HCT116 (cell line): ENCODE measurements around the gene MUC5B. TPM values are rescaled to one million over a fixed set of nuclear protein-coding genes. Genes with fewer than 3 reads are reported as not detected.

ENCODE experiments used
- ATAC-seq: fragments of 200-7000 bp; cut with Tn5 transposase; 2 replicates; pipeline ENCODE4 v1.9.1; 2020; ENCODE audit warnings: mild to moderate bottlenecking, moderate library complexity
- BruUV-seq: library from RNA; stranded (reverse); fragments of 400-500 nt; replicated peaks from 2 replicates; lab custom pipeline; 2021; lab: Mats Ljungman, UMichigan
- CTCF ChIA-PET: fragments of 300-600 bp; sonication (Branson Sonifier 250); formaldehyde crosslinking; loops from one replicate; lab custom pipeline; 2021; ENCODE audit warnings: antibody characterized with exemption; lab: Charles Lee
- POLR2A ChIA-PET: fragments of 300-600, 350-600 bp; sonication (Branson Sonifier 250); formaldehyde crosslinking; loops from one replicate; lab custom pipeline; 2021; ENCODE audit warnings: antibody characterized with exemption; lab: Charles Lee
- RAD21 ChIA-PET, 2 experiments: fragments of 300-600 bp; sonication (Branson Sonifier 250); formaldehyde crosslinking; loops; one replicate each; lab custom pipeline; 2023; ENCODE audit warnings: low total read pairs in 2 of 2; ENCODE audit not compliant: uncharacterized antibody in 2 of 2, unreplicated experiment in 2 of 2, low non-redundant PET in 1 of 2; lab: Charles Lee
- DNase-seq: peaks from one replicate; pipeline ENCODE4 v3.0.0-alpha.2; 2010; ENCODE audit warnings: low read depth, low spot score
- H2AFZ ChIP-seq: fragments of 200-600 bp; shearing (Covaris generic), sonication (generic); 2 replicates; pipeline ENCODE4 v1.6.1; 2017; ENCODE audit warnings: low read depth, mixed run types, mixed read lengths, antibody characterized with exemption, low read length; ENCODE audit not compliant: poor library complexity, severe bottlenecking
- H3K27ac ChIP-seq: 2 replicates; pipeline ENCODE4 v1.5.1; 2012; ENCODE audit warnings: low read depth, low read length
- H3K27me3 ChIP-seq: fragments of 200-600 bp; sonication (generic); 2 replicates; pipeline ENCODE4 v1.6.1; 2016; ENCODE audit warnings: mixed run types, low read length, mixed read lengths; ENCODE audit not compliant: insufficient read depth
- H3K36me3 ChIP-seq, 2 experiments: fragments of 200-500 bp in 1 of 2; fragments of 200-600 bp in 1 of 2; sonication (Bioruptor generic) in 1 of 2; sonication (generic) in 1 of 2; 2 replicates each; pipeline versions ENCODE4 v1.5.1 to v1.6.1; 2014 to 2016; ENCODE audit warnings: low read length in 2 of 2, inconsistent platforms in 1 of 2, mixed read lengths in 1 of 2, mixed run types in 1 of 2; ENCODE audit not compliant: insufficient read depth in 2 of 2, control insufficient read depth in 1 of 2
- H3K4me1 ChIP-seq, 2 experiments: fragments of 200-600 bp in 1 of 2; sonication (generic) in 1 of 2; 2 replicates each; pipeline versions ENCODE4 v1.5.1 to v1.6.1; 2012 to 2017; ENCODE audit warnings: low read length in 2 of 2, inconsistent platforms in 1 of 2, mild to moderate bottlenecking in 1 of 2, mixed read lengths in 1 of 2, mixed run types in 1 of 2, moderate library complexity in 1 of 2; ENCODE audit not compliant: insufficient read depth in 2 of 2, control insufficient read depth in 1 of 2
- H3K4me2 ChIP-seq: fragments of 200-600 bp; sonication (generic); 2 replicates; pipeline ENCODE4 v1.6.1; 2017; ENCODE audit warnings: mixed run types, low read length, mixed read lengths
- H3K4me3 ChIP-seq, 2 experiments: fragments of 200-600 bp in 1 of 2; sonication (generic) in 1 of 2; replicated peaks in 1 of 2; 2 replicates each; pipeline ENCODE4 v1.5.1; 2011 to 2016; ENCODE audit warnings: low read length in 2 of 2, control low read depth in 1 of 2, low read depth in 1 of 2, mild to moderate bottlenecking in 1 of 2, mixed read lengths in 1 of 2, mixed run types in 1 of 2
- H3K79me2 ChIP-seq: fragments of 200-600 bp; sonication (generic); 2 replicates; pipeline ENCODE4 v1.6.1; 2017; ENCODE audit warnings: mild to moderate bottlenecking, mixed run types, low read length, moderate library complexity, mixed read lengths; ENCODE audit not compliant: insufficient read depth
- H3K9ac ChIP-seq: fragments of 200-600 bp; sonication (generic); 2 replicates; pipeline ENCODE4 v1.6.1; 2016; ENCODE audit warnings: low read length, mixed read lengths
- H3K9me2 ChIP-seq: fragments of 200-600 bp; sonication (generic), shearing (Covaris generic); 2 replicates; pipeline ENCODE4 v1.6.1; 2017; ENCODE audit warnings: mixed run types, mild to moderate bottlenecking, moderate library complexity; ENCODE audit not compliant: insufficient read depth
- H3K9me3 ChIP-seq, 2 experiments: fragments of 200-500 bp in 1 of 2; fragments of 200-600 bp in 1 of 2; sonication (Bioruptor generic) in 1 of 2; sonication (generic) in 1 of 2; 2 replicates each; pipeline ENCODE4 v1.6.1; 2014 to 2017; ENCODE audit warnings: low read length in 2 of 2, mixed read lengths in 2 of 2, inconsistent platforms in 1 of 2, low read depth in 1 of 2, mild to moderate bottlenecking in 1 of 2, mixed run types in 1 of 2, moderate library complexity in 1 of 2; ENCODE audit not compliant: control insufficient read depth in 1 of 2, insufficient read depth in 1 of 2
- H4K20me1 ChIP-seq: fragments of 200-600 bp; sonication (generic), shearing (Covaris generic); 2 replicates; pipeline ENCODE4 v1.6.1; 2017; ENCODE audit warnings: mixed run types, mild to moderate bottlenecking, moderate library complexity; ENCODE audit not compliant: insufficient read depth
- CBX3 ChIP-seq: IDR thresholded peaks from 2 replicates; pipeline ENCODE4 v1.6.1; 2012; ENCODE audit warnings: low read depth
- CEBPB ChIP-seq: IDR thresholded peaks from 2 replicates; pipeline ENCODE4 v1.6.1; 2012; ENCODE audit warnings: low read depth
- EGR1 ChIP-seq: IDR thresholded peaks from 2 replicates; pipeline ENCODE4 v1.6.1; 2012; ENCODE audit warnings: low read depth
- ELF1 ChIP-seq: IDR thresholded peaks from 2 replicates; pipeline ENCODE4 v1.6.1; 2012; ENCODE audit warnings: low read depth, borderline replicate concordance
- POLR2AphosphoS5 ChIP-seq: IDR thresholded peaks from 2 replicates; pipeline ENCODE4 v1.6.1; 2011; ENCODE audit warnings: mild to moderate bottlenecking, low read depth, low read length, moderate library complexity
- SRF ChIP-seq: IDR thresholded peaks from 2 replicates; pipeline ENCODE4 v1.6.1; 2012; ENCODE audit warnings: low read depth
- ZFX ChIP-seq: fragments of 450-650 bp; IDR thresholded peaks from 2 replicates; pipeline ENCODE4 v1.6.1; 2017
- intact Hi-C: fragments of 100-400 bp; cut with micrococcal nuclease; formaldehyde crosslinking; loops from 2 replicates; pipeline ENCODE4 v1.10.0; 2022
- total RNA-seq: library from RNA; stranded (reverse); gene quantifications from one replicate; pipeline ENCODE4 v1.2.1, GENCODE V29; 2021; ENCODE audit not compliant: unreplicated experiment
- TF ChIP-seq, protein P1 (sequence below): IDR thresholded peaks from 2 replicates; pipeline ENCODE4 v1.6.1; 2012; ENCODE audit warnings: low read depth
- TF ChIP-seq, protein P2 (sequence below): IDR thresholded peaks from 2 replicates; pipeline ENCODE4 v1.6.1; 2012
- TF ChIP-seq, protein P3 (sequence below): IDR thresholded peaks from 2 replicates; pipeline ENCODE4 v1.6.1; 2011; ENCODE audit warnings: mild to moderate bottlenecking, low read length, moderate library complexity; ENCODE audit not compliant: insufficient replicate concordance; ENCODE audit errors: extremely low read depth

The MUC5B gene
- total RNA-seq, 1 experiment from 2014 or later, result 1.5 TPM

DNA sequence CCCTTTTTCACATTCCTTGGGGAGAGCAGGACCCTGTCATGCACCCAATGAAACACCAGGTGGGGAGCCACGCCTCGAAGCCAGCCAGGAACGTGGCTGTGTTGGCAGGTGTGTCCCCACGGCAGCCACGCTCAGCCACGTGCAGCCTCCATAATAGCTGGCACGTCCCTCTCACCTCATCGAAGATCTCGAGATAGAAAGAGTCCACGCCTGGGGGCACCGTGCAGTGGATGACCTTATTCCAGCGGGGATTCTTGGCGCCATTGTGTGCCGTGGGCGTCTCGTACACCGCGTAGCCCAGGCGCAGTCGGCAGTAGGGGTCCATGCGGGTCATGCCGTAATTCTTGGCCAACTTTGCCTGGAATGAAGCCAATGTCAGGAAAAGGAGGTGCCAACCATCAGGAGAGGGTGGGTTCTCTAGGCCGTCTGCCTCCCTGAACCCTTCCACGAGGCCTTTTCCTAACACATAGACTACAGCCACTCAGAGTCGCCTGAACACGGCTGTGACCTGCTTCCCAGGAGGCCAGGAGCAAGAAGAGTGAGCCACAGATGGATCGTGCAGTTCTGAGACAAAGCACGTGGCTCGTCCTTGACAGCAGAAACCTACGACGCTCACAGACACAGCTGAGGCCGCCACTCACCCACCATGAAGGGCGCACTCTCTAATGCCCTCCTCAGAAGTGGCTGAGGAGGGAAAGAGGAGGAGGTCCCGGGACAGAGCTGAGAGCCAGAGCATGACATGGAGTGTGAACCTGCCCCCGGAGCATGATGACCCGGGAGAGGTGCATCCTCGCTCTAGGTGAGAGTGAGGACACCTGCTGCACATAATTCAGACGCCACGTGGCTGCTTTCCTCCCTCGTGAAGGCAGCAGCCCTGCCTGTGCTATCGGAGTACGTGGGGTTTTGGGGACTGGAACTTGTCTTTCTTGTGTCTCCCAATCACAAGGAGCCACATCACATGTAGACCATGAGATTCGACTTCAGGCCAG, 67.5 kb downstream of the MUC5B start:
- Histone ChIP-seq H3K4me2 (no peak overlapping the region), H4K20me1 (no peaks in the 10 kb centered on the region), H3K9me3 (no peaks in the 10 kb centered on the region), H3K27ac (no peak overlapping the region), H3K4me1 (no peaks in the 10 kb centered on the region), H3K27me3 (no peaks in the 10 kb centered on the region), H3K9me2 (no peaks in the 10 kb centered on the region), H3K79me2 (no peaks in the 10 kb centered on the region), H3K36me3 (0 out of 4 replicates have a peak, but pooled peaks cover 0 to 6% of the 10 kb centered on the region in 2 experiments), H2AFZ (no peak overlapping the region), H3K4me3 (no peak overlapping the region), H3K9ac (no peak overlapping the region)
- RAD21 ChIA-PET, result no interaction called here
- no peak for DNase-seq
- CTCF ChIA-PET, result no interaction called here
- BruUV-seq, result no TSS peak
- TF ChIP-seq SRF (no peak), CBX3 (no peak), ELF1 (no peak), EGR1 (no peak), ZFX (no peak), CEBPB (no peak), POLR2AphosphoS5 (no peak)
- TF ChIP-seq, protein P1, sequence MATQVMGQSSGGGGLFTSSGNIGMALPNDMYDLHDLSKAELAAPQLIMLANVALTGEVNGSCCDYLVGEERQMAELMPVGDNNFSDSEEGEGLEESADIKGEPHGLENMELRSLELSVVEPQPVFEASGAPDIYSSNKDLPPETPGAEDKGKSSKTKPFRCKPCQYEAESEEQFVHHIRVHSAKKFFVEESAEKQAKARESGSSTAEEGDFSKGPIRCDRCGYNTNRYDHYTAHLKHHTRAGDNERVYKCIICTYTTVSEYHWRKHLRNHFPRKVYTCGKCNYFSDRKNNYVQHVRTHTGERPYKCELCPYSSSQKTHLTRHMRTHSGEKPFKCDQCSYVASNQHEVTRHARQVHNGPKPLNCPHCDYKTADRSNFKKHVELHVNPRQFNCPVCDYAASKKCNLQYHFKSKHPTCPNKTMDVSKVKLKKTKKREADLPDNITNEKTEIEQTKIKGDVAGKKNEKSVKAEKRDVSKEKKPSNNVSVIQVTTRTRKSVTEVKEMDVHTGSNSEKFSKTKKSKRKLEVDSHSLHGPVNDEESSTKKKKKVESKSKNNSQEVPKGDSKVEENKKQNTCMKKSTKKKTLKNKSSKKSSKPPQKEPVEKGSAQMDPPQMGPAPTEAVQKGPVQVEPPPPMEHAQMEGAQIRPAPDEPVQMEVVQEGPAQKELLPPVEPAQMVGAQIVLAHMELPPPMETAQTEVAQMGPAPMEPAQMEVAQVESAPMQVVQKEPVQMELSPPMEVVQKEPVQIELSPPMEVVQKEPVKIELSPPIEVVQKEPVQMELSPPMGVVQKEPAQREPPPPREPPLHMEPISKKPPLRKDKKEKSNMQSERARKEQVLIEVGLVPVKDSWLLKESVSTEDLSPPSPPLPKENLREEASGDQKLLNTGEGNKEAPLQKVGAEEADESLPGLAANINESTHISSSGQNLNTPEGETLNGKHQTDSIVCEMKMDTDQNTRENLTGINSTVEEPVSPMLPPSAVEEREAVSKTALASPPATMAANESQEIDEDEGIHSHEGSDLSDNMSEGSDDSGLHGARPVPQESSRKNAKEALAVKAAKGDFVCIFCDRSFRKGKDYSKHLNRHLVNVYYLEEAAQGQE, result no peak
- TF ChIP-seq, protein P2, sequence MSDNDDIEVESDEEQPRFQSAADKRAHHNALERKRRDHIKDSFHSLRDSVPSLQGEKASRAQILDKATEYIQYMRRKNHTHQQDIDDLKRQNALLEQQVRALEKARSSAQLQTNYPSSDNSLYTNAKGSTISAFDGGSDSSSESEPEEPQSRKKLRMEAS, result no peak
- TF ChIP-seq, protein P3, sequence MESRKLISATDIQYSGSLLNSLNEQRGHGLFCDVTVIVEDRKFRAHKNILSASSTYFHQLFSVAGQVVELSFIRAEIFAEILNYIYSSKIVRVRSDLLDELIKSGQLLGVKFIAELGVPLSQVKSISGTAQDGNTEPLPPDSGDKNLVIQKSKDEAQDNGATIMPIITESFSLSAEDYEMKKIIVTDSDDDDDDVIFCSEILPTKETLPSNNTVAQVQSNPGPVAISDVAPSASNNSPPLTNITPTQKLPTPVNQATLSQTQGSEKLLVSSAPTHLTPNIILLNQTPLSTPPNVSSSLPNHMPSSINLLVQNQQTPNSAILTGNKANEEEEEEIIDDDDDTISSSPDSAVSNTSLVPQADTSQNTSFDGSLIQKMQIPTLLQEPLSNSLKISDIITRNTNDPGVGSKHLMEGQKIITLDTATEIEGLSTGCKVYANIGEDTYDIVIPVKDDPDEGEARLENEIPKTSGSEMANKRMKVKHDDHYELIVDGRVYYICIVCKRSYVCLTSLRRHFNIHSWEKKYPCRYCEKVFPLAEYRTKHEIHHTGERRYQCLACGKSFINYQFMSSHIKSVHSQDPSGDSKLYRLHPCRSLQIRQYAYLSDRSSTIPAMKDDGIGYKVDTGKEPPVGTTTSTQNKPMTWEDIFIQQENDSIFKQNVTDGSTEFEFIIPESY, result no peak
- POLR2A ChIA-PET, result no interaction called here
- no peak for ATAC-seq
- intact Hi-C loops, result no loop called here
